Suprapubic skin (tissue), 3 donors: ENCODE results near the gene ABI1.

Source experiments
- CTCF ChIP-seq, 2 donors: fragments of 200-600 bp in 1 of 2; fragments of 450-650 bp in 1 of 2; sonication (generic) in 1 of 2; IDR thresholded peaks; one replicate each; pipeline ENCODE4 v1.5.1; 2016 to 2019; ENCODE audit warnings: antibody characterized with exemption in 2 of 2, mild to moderate bottlenecking in 1 of 2, moderate library complexity in 1 of 2
- EP300 ChIP-seq: sonication (generic); formaldehyde crosslinking; IDR thresholded peaks from one replicate; pipeline ENCODE4 v1.6.1; 2017; ENCODE audit warnings: antibody characterized with exemption
- POLR2A ChIP-seq, 2 donors: fragments of 450-650 bp; IDR thresholded peaks; one replicate each; pipeline ENCODE4 v1.6.1; 2017; ENCODE audit warnings: antibody characterized with exemption in 2 of 2, mild to moderate bottlenecking in 2 of 2, moderate library complexity in 2 of 2

GRCh38 chr10:26810435-26811026 is 50.2 kb downstream of the ABI1 start:
- no peak for TF ChIP-seq CTCF (IDR thresholded peaks at IDR 0.05)
- no peak for TF ChIP-seq EP300
- no peak for TF ChIP-seq POLR2A (IDR thresholded peaks at IDR 0.05)
